GM12872 (cell line): ENCODE data around the gene CIC.

Source experiments
- CTCF ChIP-seq: IDR thresholded peaks from 3 replicates; pipeline ENCODE4 v1.5.1; 2011; ENCODE audit warnings: low read depth, mild to moderate bottlenecking, low read length, moderate library complexity; ENCODE audit not compliant: insufficient read depth

Gene CIC

GRCh38 chr19:42279155-42279901 lies 10.3 kb downstream of the CIC start:
- no peak for TF ChIP-seq CTCF

GRCh38 chr19:42279902-42280814 lies 11.1 kb downstream of the CIC start:
- TF ChIP-seq CTCF: peak; percentile 96

- no peak for TF ChIP-seq CTCF
Measured at GRCh38 chr19:42280815-42281145, 11.7 kb downstream of the CIC start.

GRCh38 chr19:42281146-42281826 lies 12.2 kb downstream of the CIC start:
- no peak for TF ChIP-seq CTCF

GRCh38 chr19:42281827-42282762 lies 13.0 kb downstream of the CIC start:
- no peak for TF ChIP-seq CTCF

GRCh38 chr19:42282819-42283187 lies 13.8 kb downstream of the CIC start:
- TF ChIP-seq CTCF: no peak
